Retinal pigment epithelial cell (primary cell): ENCODE data around the gene NR1I2.

ENCODE experiments used
- DNase-seq: peaks from one replicate; pipeline ENCODE4 v3.0.0-alpha.2; 2010; ENCODE audit warnings: low read depth
- H3K4me3 ChIP-seq: 2 replicates; pipeline ENCODE4 v1.5.1; 2011; ENCODE audit warnings: mild to moderate bottlenecking, low read length, control low read depth, moderate library complexity
- TF ChIP-seq, protein P1 (sequence below): conservative IDR thresholded peaks from 2 replicates; pipeline ENCODE4 v1.5.1; 2011; ENCODE audit warnings: low read depth, low read length, control low read depth, inconsistent platforms

Gene NR1I2

GRCh38 chr3:119800844-119801243 lies 18.9 kb downstream of the NR1I2 start:
- H3K4me3 ChIP-seq: no peak overlapping the region
- DNase-seq: no peak
- TF ChIP-seq, protein P1, sequence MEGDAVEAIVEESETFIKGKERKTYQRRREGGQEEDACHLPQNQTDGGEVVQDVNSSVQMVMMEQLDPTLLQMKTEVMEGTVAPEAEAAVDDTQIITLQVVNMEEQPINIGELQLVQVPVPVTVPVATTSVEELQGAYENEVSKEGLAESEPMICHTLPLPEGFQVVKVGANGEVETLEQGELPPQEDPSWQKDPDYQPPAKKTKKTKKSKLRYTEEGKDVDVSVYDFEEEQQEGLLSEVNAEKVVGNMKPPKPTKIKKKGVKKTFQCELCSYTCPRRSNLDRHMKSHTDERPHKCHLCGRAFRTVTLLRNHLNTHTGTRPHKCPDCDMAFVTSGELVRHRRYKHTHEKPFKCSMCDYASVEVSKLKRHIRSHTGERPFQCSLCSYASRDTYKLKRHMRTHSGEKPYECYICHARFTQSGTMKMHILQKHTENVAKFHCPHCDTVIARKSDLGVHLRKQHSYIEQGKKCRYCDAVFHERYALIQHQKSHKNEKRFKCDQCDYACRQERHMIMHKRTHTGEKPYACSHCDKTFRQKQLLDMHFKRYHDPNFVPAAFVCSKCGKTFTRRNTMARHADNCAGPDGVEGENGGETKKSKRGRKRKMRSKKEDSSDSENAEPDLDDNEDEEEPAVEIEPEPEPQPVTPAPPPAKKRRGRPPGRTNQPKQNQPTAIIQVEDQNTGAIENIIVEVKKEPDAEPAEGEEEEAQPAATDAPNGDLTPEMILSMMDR: no peak

DNA sequence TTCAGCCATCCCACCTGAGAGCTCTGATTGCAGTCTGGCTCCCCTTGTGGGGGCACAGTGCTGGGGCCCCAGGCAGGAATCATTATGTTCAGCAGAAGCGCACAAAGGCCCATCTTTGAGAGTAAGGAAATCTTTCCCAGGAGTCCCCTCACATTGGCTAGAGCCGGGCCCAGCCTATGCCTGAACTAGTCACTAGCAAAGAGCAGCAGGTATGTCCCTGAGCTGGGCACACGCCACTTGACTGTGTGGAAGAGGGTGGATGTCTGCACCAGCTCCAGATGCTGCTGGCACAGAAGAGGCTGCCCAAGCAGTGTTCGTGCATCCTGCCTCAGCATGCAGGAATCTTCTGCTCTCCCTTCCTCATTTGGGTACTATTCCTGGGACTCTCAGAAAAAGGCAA lies 26.3 kb downstream of the NR1I2 start:
- DNase-seq: no peak
- no peak overlapping the region for H3K4me3 ChIP-seq
- TF ChIP-seq, protein P1: no peak

- TF ChIP-seq, protein P1: no peak
- DNase-seq: no peak
- H3K4me3 ChIP-seq: no peak overlapping the region
Observed at GRCh38 chr3:119808843-119809242, 26.9 kb downstream of the NR1I2 start.

DNA sequence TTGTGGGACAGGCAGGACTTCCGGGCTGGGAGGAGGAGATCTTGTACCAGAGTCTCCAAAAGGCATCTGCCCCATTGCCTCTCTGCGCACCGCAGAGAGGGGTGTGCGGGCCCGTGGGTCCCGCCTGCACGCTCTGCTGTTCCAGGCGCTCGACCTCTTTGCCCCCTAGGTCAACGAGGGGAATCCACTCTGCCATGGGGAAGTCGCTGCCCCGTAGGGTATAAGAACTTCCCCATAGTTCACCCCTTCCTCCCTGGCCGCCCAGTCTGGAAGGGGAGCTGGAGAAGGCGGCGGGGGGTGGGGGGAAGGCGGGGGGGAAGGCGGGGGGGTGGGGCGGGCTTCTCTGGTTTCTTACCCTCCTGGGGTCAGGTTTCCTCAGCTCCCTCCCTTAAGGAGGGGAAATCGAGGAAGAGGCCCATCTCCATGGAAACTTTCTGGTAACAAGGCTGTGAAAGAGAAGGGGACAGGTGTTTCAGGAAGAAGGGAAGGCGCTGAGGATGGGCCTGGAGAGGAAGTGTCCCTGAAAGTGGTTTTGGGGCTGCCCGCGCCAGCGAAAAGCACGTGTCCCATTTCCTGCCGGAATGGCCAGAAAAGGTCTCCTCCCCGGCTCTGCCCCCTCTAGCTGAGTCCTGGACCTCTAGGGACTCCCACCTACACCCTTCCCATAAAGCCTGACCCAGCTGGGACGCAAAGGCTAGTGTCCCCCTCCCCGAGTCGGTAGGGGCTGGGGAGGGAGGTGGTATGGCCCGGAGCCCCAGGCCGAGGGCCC lies 27.5 kb downstream of the NR1I2 start:
- DNase-seq: no peak
- H3K4me3 ChIP-seq: peak overlapping the region; percentile 51
- TF ChIP-seq, protein P1: no peak

- DNase-seq: no peak
- H3K4me3 ChIP-seq: peak overlapping the region; percentile 51
- TF ChIP-seq, protein P1: peak; percentile 42
Observed at GRCh38 chr3:119810018-119810435, 28.1 kb downstream of the NR1I2 start.

DNA sequence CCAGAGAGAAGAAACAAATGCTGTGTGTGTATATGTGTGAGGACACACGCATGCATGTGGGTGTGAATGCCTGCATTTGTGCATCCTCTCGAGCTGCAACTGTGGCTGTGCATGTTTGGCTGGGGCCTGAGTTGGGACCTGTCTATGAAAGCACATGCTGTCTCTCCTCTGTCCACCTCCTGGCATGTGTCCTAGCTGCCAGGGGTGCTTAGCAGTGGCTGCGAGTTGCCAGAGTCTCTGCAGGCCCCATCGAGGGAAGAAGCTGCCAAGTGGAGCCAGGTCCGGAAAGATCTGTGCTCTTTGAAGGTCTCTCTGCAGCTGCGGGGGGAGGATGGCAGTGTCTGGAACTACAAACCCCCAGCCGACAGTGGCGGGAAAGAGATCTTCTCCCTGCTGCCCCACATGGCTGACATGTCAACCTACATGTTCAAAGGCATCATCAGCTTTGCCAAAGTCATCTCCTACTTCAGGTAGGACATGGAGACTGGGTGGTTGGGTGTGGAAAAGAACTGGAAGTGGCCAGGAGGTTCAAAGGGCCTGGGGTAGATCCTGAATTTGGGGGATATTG lies 30.7 kb downstream of the NR1I2 start:
- TF ChIP-seq, protein P1: no peak
- H3K4me3 ChIP-seq: no peak overlapping the region
- DNase-seq: no peak

GRCh38 chr3:119815716-119816115 lies 33.8 kb downstream of the NR1I2 start:
- TF ChIP-seq, protein P1: no peak
- no peak overlapping the region for H3K4me3 ChIP-seq
- DNase-seq: no peak
